HepG2 (cell line): ENCODE results near the gene RRAD. TPM values are rescaled to one million over a fixed set of nuclear protein-coding genes. Genes with fewer than 3 reads are reported as not detected.

Experiments used
- ARNT ChIP-seq: fragments of 450-650 bp; IDR thresholded peaks from 2 replicates; pipeline ENCODE4 v1.6.1; 2017
- ATAD3A ChIP-seq: sonication (generic); formaldehyde crosslinking; IDR thresholded peaks from 2 replicates; pipeline ENCODE4 v1.4.0; 2020; ENCODE audit warnings: missing genetic modification reagents
- BORCS8-MEF2B ChIP-seq: sonication (generic); formaldehyde crosslinking; IDR thresholded peaks from 2 replicates; pipeline ENCODE4 v1.8.0; 2022; ENCODE audit warnings: mild to moderate bottlenecking, missing genetic modification reagents
- ELF3 ChIP-seq: IDR thresholded peaks from 2 replicates; pipeline ENCODE4 v1.6.1; 2016; ENCODE audit warnings: missing genetic modification reagents, missing compliant biosample characterization
- ETV5 ChIP-seq: IDR thresholded peaks from 2 replicates; pipeline ENCODE4 v1.6.1; 2018; ENCODE audit warnings: missing biosample characterization, missing genetic modification reagents, inconsistent platforms, borderline replicate concordance
- HDAC1 ChIP-seq: sonication (generic); formaldehyde crosslinking; IDR thresholded peaks from 2 replicates; pipeline ENCODE4 v1.5.1; 2020; ENCODE audit warnings: mild to moderate bottlenecking, missing genetic modification reagents
- HOMEZ ChIP-seq: IDR thresholded peaks from 2 replicates; pipeline ENCODE4 v1.6.1; 2016; ENCODE audit warnings: low read depth
- KLF12 ChIP-seq: sonication (generic); formaldehyde crosslinking; IDR thresholded peaks from 2 replicates; pipeline ENCODE4 v1.4.0; 2020; ENCODE audit warnings: missing genetic modification reagents, borderline replicate concordance
- NR2F6 ChIP-seq, 2 experiments: IDR thresholded peaks; 2 replicates each; pipeline ENCODE4 v1.6.1; 2016; ENCODE audit warnings: antibody characterized with exemption in 1 of 2, mild to moderate bottlenecking in 1 of 2
- PATZ1 ChIP-seq: sonication (generic); formaldehyde crosslinking; IDR thresholded peaks from 2 replicates; pipeline ENCODE4 v1.4.0; 2020; ENCODE audit warnings: missing genetic modification reagents
- SCMH1 ChIP-seq: sonication (generic); formaldehyde crosslinking; IDR thresholded peaks from 2 replicates; pipeline ENCODE4 v1.9.0; 2021; ENCODE audit warnings: missing genetic modification reagents, mild to moderate bottlenecking, borderline replicate concordance
- ZBTB21 ChIP-seq: sonication (generic); formaldehyde crosslinking; IDR thresholded peaks from 2 replicates; pipeline ENCODE4 v1.4.0; 2020; ENCODE audit warnings: missing genetic modification reagents
- ZC3H13 ChIP-seq: sonication (generic); formaldehyde crosslinking; IDR thresholded peaks from 2 replicates; pipeline ENCODE4 v1.8.1; 2023; ENCODE audit warnings: mild to moderate bottlenecking, missing genetic modification reagents, moderate library complexity
- ZFX ChIP-seq: sonication (generic); formaldehyde crosslinking; IDR thresholded peaks from 2 replicates; pipeline ENCODE4 v1.4.0; 2020; ENCODE audit warnings: mild to moderate bottlenecking, low read depth, missing genetic modification reagents, moderate library complexity
- ZMYM3 ChIP-seq: sonication (generic); formaldehyde crosslinking; IDR thresholded peaks from 2 replicates; pipeline ENCODE4 v1.5.1; 2020; ENCODE audit warnings: mild to moderate bottlenecking, missing genetic modification reagents
- ZNF629 ChIP-seq: sonication (generic); formaldehyde crosslinking; conservative IDR thresholded peaks from 2 replicates; pipeline ENCODE4 v1.5.0; 2020; ENCODE audit warnings: missing genetic modification reagents
- ZNF639 ChIP-seq: conservative IDR thresholded peaks from 2 replicates; pipeline ENCODE4 v1.6.1; 2018; ENCODE audit warnings: missing genetic modification reagents
- ZNF775 ChIP-seq: sonication (generic); formaldehyde crosslinking; IDR thresholded peaks from 2 replicates; pipeline ENCODE4 v1.4.0; 2020; ENCODE audit warnings: missing genetic modification reagents, mild to moderate bottlenecking, moderate library complexity, borderline replicate concordance
- ZNF841 ChIP-seq: sonication (generic); formaldehyde crosslinking; IDR thresholded peaks from 2 replicates; pipeline ENCODE4 v1.8.1; 2023; ENCODE audit warnings: missing genetic modification reagents, borderline replicate concordance
- polyA plus RNA-seq, 8 experiments: library from polyadenylated mRNA; depleted of rRNA in 3 of 8; stranded (reverse) in 7 of 8; unstranded in 1 of 8; fragments of >200 nt; fragmentation: Illumina TruSeq in 4 of 8; extraction: Trizol in 4 of 8; gene quantifications; 2 replicates each; pipeline versions ENCODE4 v1.2.1 to v1.2.3, GENCODE V29; 2011 to 2016; ENCODE audit warnings: low read depth in 4 of 8, missing spikeins in 1 of 8, mixed read lengths in 1 of 8; ENCODE audit not compliant: insufficient read depth in 1 of 8
- total RNA-seq, 5 experiments: library from RNA; depleted of rRNA; stranded (reverse); fragments of >200 nt; fragmentation: Illumina TruSeq; extraction: Trizol; gene quantifications; 2 replicates each; pipeline ENCODE4 v1.2.3, GENCODE V29; 2016; ENCODE audit warnings: low read depth in 1 of 5
- TF ChIP-seq, protein P1 (sequence below): IDR thresholded peaks from 2 replicates; pipeline ENCODE4 v1.6.1; 2016; ENCODE audit warnings: low read depth, borderline replicate concordance
- TF ChIP-seq, protein P2 (sequence below): sonication (generic); formaldehyde crosslinking; IDR thresholded peaks from 2 replicates; pipeline ENCODE4 v1.4.0; 2020; ENCODE audit warnings: missing genetic modification reagents, borderline replicate concordance

RRAD gene
- total and polyA plus RNA-seq, 2 of the 13 experiments (the other 11 are each of a cell fraction or from before 2014, with no cell fraction given) = 0.80 to 1.1 TPM

DNA sequence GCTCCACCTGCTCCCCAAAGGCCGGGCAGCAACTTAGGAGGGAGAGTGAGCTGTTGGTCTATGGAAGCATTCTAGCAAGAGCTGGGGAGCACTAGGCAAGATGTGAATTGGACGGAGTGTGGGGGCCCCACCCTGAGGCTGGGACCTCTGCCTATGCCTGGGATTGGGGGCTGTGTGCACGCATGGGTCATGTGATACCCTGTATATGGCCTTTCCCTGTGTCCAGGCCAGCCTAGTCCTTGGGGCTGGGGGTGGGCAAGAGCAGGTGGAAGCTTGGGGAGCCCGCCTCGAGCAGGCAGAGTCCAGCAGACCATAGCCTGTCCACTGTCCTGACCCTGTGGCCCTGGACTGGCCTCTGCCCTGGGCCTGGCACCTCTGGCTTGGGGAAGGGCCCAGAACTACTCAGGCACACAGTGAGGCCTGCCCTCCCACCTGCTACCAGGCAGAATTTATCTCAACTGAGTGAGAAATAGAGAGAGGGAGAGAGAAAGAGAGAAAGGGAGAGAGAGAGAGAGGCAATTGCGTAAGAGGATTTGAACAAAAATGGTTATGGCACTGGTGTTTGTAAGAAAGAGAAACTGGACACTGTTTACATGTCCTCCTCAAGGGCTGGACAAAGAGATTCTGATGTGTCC, 25.9 kb downstream of the RRAD start (continued):
- TF ChIP-seq ETV5 (CRISPR knock-in tag) = 0 out of 2 replicates have a peak, but pooled peaks have one; percentile 6
- no peak for TF ChIP-seq ZNF841 (CRISPR knock-in tag)
- TF ChIP-seq BORCS8-MEF2B = no peak
- 0 out of 2 replicates have a peak, but pooled peaks have one; percentile 50 for TF ChIP-seq KLF12 (CRISPR knock-in tag)
- no peak for TF ChIP-seq ZMYM3 (CRISPR knock-in tag)
- TF ChIP-seq HOMEZ (CRISPR knock-in tag) = 0 out of 2 replicates have a peak, but pooled peaks have one; percentile 27
- no peak for TF ChIP-seq ZNF629 (CRISPR knock-in tag)
- no peak for TF ChIP-seq ZBTB21 (CRISPR knock-in tag)
- TF ChIP-seq NR2F6 (IDR thresholded peaks at IDR 0.05) = peak; percentile 27; the same call in 1 of the 2 replicates
- peak; percentile 67 for TF ChIP-seq NR2F6 (CRISPR knock-in tag; IDR thresholded peaks at IDR 0.05)
- TF ChIP-seq, protein P1, sequence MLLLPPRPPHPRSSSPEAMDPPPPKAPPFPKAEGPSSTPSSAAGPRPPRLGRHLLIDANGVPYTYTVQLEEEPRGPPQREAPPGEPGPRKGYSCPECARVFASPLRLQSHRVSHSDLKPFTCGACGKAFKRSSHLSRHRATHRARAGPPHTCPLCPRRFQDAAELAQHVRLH (CRISPR knock-in tag) = 0 out of 2 replicates have a peak, but pooled peaks have one; percentile 58
- TF ChIP-seq HDAC1 (CRISPR knock-in tag) = peak; percentile 35; the same call in 1 of the 2 replicates
- TF ChIP-seq, protein P2, sequence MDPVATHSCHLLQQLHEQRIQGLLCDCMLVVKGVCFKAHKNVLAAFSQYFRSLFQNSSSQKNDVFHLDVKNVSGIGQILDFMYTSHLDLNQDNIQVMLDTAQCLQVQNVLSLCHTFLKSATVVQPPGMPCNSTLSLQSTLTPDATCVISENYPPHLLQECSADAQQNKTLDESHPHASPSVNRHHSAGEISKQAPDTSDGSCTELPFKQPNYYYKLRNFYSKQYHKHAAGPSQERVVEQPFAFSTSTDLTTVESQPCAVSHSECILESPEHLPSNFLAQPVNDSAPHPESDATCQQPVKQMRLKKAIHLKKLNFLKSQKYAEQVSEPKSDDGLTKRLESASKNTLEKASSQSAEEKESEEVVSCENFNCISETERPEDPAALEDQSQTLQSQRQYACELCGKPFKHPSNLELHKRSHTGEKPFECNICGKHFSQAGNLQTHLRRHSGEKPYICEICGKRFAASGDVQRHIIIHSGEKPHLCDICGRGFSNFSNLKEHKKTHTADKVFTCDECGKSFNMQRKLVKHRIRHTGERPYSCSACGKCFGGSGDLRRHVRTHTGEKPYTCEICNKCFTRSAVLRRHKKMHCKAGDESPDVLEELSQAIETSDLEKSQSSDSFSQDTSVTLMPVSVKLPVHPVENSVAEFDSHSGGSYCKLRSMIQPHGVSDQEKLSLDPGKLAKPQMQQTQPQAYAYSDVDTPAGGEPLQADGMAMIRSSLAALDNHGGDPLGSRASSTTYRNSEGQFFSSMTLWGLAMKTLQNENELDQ = no peak; the same call in 1 of the 2 replicates
- no peak for TF ChIP-seq SCMH1 (CRISPR knock-in tag)
- no peak for TF ChIP-seq ZNF775 (CRISPR knock-in tag)
- no peak for TF ChIP-seq ZC3H13 (CRISPR knock-in tag)
- TF ChIP-seq PATZ1 = peak; percentile 55; the same call in 1 of the 2 replicates
- peak; percentile 26; the same call in 1 of the 2 replicates for TF ChIP-seq ELF3
- TF ChIP-seq ARNT = no peak
- 0 out of 2 replicates have a peak, but pooled peaks have one; percentile 23 for TF ChIP-seq ZNF639 (CRISPR knock-in tag)
- TF ChIP-seq ATAD3A = no peak
- peak; percentile 78 for TF ChIP-seq ZFX
